ENCODE measurements around the gene GALNS. TPM values are rescaled to one million over a fixed set of nuclear protein-coding genes. Genes with fewer than 3 reads are reported as not detected.
A peak's percentile ranks its signal among the peaks of the same experiment; 100 is the strongest.

Gene GALNS
- total and polyA plus RNA-seq, 2 of the 4 experiments (the other 2 are of a cell fraction) = 7.2 to 32.5 TPM

GRCh38 chr16:88856122-88856827 is 472 bp downstream of the GALNS start:
- CTCF ChIA-PET = interaction anchor here (1.5 to 2.0 kb wide), 3 partner anchors 29 to 46 kb away, joined by 3 to 7 read pairs (median 7); partner anchors contain the start of gene APRT
- H4K20me1 ChIP-seq (ENCODE audit: insufficient read depth, low read length) = peaks cover 18% of the 10 kb centered on the region
- no peaks in the 10 kb centered on the region for H3K9me3 ChIP-seq (ENCODE audit: control insufficient read depth, insufficient read depth, low read length)
- peak overlapping the region; percentile 96 for H2AK9ac ChIP-seq (replicated peaks; ENCODE audit: low read depth, low read length, poor library complexity)
- DNase-seq (no peak), ATAC-seq (ENCODE audit: low read depth) (peak; percentile 55)
- in situ Hi-C loops (cut with MboI; ENCODE audit: low sequenced_read_pairs) = no loop called here
- 0 out of 2 replicates have a peak, but pooled peaks cover 4% of the 10 kb centered on the region for H3K9me1 ChIP-seq (ENCODE audit: insufficient read depth, low read length)
- H3K4me1 ChIP-seq (ENCODE audit: control insufficient read depth, insufficient read depth, low read length) = peaks cover 9% of the 10 kb centered on the region
- peak overlapping the region; percentile 88 for H3K4me3 ChIP-seq (ENCODE audit: insufficient read depth, low read depth, low read length)
- BruUV-seq (replicated peaks) = no TSS peak
- peak overlapping the region; percentile 82 for H2AK5ac ChIP-seq (ENCODE audit: low read depth, low read length)
- H2BK15ac ChIP-seq (ENCODE audit: low read depth, low read length) = no peak overlapping the region
- H3K79me1 ChIP-seq (ENCODE audit: low read depth in 1 of 2, low read length in 2 of 2) = peaks cover 9 to 38% of the 10 kb centered on the region in 2 experiments
- 23% methylated on average over 9 of the region's 53 CpGs; no CpG with 5 or more reads in 1 of the 2 experiments for WGBS, 2 experiments (ENCODE audit: extremely low coverage in 2 of 2, insufficient read length in 1 of 2)
- H3K27ac ChIP-seq (ENCODE audit: insufficient read depth, low read length) = peak overlapping the region; percentile 86
- H4K91ac ChIP-seq (ENCODE audit: insufficient read depth, low read depth, low read length) = no peak overlapping the region; the same call in 1 of the 2 replicates
- H3K27me3 ChIP-seq (ENCODE audit: control insufficient read depth, insufficient read depth, low read length) = no peaks in the 10 kb centered on the region
- intact Hi-C loops (cut with micrococcal nuclease) = loop anchor here (2.0 to 5.0 kb wide), 2 partner anchors 71 to 361 kb away; partner anchors contain the start of gene ZNF778
- peak overlapping the region; percentile 63 for H3K9ac ChIP-seq (ENCODE audit: low read depth, low read length)
- H3K18ac ChIP-seq (ENCODE audit: low read depth, low read length) = no peak overlapping the region
- H3K4me2 ChIP-seq (ENCODE audit: low read depth, low read length) = peak overlapping the region; percentile 72
- H3K56ac ChIP-seq (ENCODE audit: extremely low read depth, insufficient read depth, low read length) = no peak overlapping the region
- peak overlapping the region in 1 of 2 experiments; percentile 33; a peak in 1 of 4 replicates for H4K8ac ChIP-seq (ENCODE audit: low read depth in 2 of 2, low read length in 2 of 2)
- H3K14ac ChIP-seq (replicated peaks; ENCODE audit: low read depth, low read length) = peak overlapping the region; percentile 70; the same call in 1 of the 2 replicates
- dilution Hi-C loops (cut with HindIII; ENCODE audit: low sequenced_read_pairs, unreplicated experiment) = no loop called here
- H3K36me3 ChIP-seq (ENCODE audit: control insufficient read depth, insufficient read depth, low read length) = peaks cover 22% of the 10 kb centered on the region
- POLR2A ChIA-PET (ENCODE audit: unreplicated experiment) = interaction anchor here (0.8 kb wide), 1 partner anchor 10 kb away, joined by 3 read pairs; no protein-coding TSS in a partner anchor
- H2BK120ac ChIP-seq (ENCODE audit: low read depth, low read length) = no peak overlapping the region
- peak overlapping the region; percentile 91 for H2BK5ac ChIP-seq (ENCODE audit: low read depth, low read length, poor library complexity, severe bottlenecking)
- peak overlapping the region; percentile 96 for H2AFZ ChIP-seq (replicated peaks; ENCODE audit: low read length, poor library complexity)
- H4K5ac ChIP-seq (ENCODE audit: low read depth, low read length) = no peak overlapping the region
- H3K4ac ChIP-seq (ENCODE audit: low read depth, low read length) = peak overlapping the region; percentile 76
- H3K23ac ChIP-seq (ENCODE audit: low read depth, low read length) = no peak overlapping the region; the same call in 1 of the 2 replicates
- no peak overlapping the region for H2BK20ac ChIP-seq (ENCODE audit: low read depth, low read length)
- no peak for TF ChIP-seq RFX5 (IDR thresholded peaks at IDR 0.05; ENCODE audit: low read depth, low read length)
- TF ChIP-seq USF2 (IDR thresholded peaks at IDR 0.05; ENCODE audit: low read depth, low read length) = no peak
- TF ChIP-seq RAD21 (IDR thresholded peaks at IDR 0.05; ENCODE audit: low read length) = no peak
- no peak for TF ChIP-seq NFE2L2 (IDR thresholded peaks at IDR 0.05; ENCODE audit: low read depth, low read length)
- TF ChIP-seq CEBPB (IDR thresholded peaks at IDR 0.05; ENCODE audit: low read depth, low read length) = no peak
- no peak for TF ChIP-seq MAZ (IDR thresholded peaks at IDR 0.05; ENCODE audit: borderline replicate concordance, low read depth, low read length)
- TF ChIP-seq CTCF (conservative IDR thresholded peaks at IDR 0.05; ENCODE audit: low read depth, low read length) = no peak
- no peak for TF ChIP-seq MAFK (IDR thresholded peaks at IDR 0.05; ENCODE audit: low read depth, low read length)
- TF ChIP-seq CHD1 (IDR thresholded peaks at IDR 0.05; ENCODE audit: low read depth, low read length) = no peak
- no peak for TF ChIP-seq FOS (IDR thresholded peaks at IDR 0.05; ENCODE audit: low read depth, low read length)
- no peak for TF ChIP-seq SMC3 (IDR thresholded peaks at IDR 0.05; ENCODE audit: low read depth, low read length)
- TF ChIP-seq BHLHE40 (IDR thresholded peaks at IDR 0.05; ENCODE audit: low read depth, low read length) = no peak
- TF ChIP-seq RCOR1 (IDR thresholded peaks at IDR 0.05; ENCODE audit: insufficient replicate concordance, low read length) = no peak
- TF ChIP-seq POLR2A (IDR thresholded peaks at IDR 0.05; ENCODE audit: low read depth, low read length) = no peak

Measured in IMR-90 (cell line).